CD4-positive, CD25-positive, alpha-beta regulatory T cell (primary cell): Measurements from ENCODE around the gene GTF3C4. TPM values are rescaled to one million over a fixed set of nuclear protein-coding genes. Genes with fewer than 3 reads are reported as not detected.

Source experiments
- ATAC-seq, 2 donors: fragments of 150-1000 bp; cut with Tn5 transposase; one replicate each; pipeline ENCODE4 v1.10.0; 2021; ENCODE audit warnings: low read depth in 2 of 2, moderate number of reproducible peaks in 2 of 2, moderate library complexity in 1 of 2
- DNase-seq, 3 donors: peaks; one replicate each; pipeline versions ENCODE4 v3.0.0 to v3.0.0-alpha.2; 2012 to 2022; ENCODE audit warnings: mixed read lengths in 1 of 3
- H3K27ac ChIP-seq: one replicate; pipeline ENCODE4 v1.7.0; 2013; ENCODE audit warnings: mild to moderate bottlenecking, low read length; ENCODE audit not compliant: insufficient read depth, poor library complexity, severe bottlenecking
- H3K27me3 ChIP-seq: one replicate; pipeline ENCODE4 v1.7.0; 2013; ENCODE audit warnings: low read length; ENCODE audit not compliant: control insufficient read depth, insufficient read depth
- H3K36me3 ChIP-seq: one replicate; pipeline ENCODE4 v1.7.0; 2013; ENCODE audit warnings: mild to moderate bottlenecking, low read length, moderate library complexity; ENCODE audit not compliant: control insufficient read depth, insufficient read depth
- H3K4me1 ChIP-seq: 2 replicates; pipeline ENCODE4 v1.7.0; 2013; ENCODE audit warnings: mild to moderate bottlenecking, low read length; ENCODE audit not compliant: insufficient read depth, control insufficient read depth, poor library complexity, severe bottlenecking
- H3K4me3 ChIP-seq: one replicate; pipeline ENCODE4 v1.7.0; 2013; ENCODE audit warnings: low read depth, mild to moderate bottlenecking, low read length, moderate library complexity
- H3K9me3 ChIP-seq, 2 experiments: 1 replicate in 1 of 2; 2 replicates in 1 of 2; pipeline ENCODE4 v1.7.0; 2013; ENCODE audit warnings: low read length in 2 of 2, mild to moderate bottlenecking in 1 of 2, moderate library complexity in 1 of 2; ENCODE audit not compliant: control insufficient read depth in 2 of 2
- H3K27ac Mint-ChIP-seq, 3 donors: one replicate each; pipeline ENCODE4 v1.8.0; 2020 to 2022; ENCODE audit warnings: mild to moderate bottlenecking in 3 of 3, mixed read lengths in 3 of 3, moderate library complexity in 2 of 3
- H3K27me3 Mint-ChIP-seq: one replicate; pipeline ENCODE4 v1.8.0; 2022; ENCODE audit warnings: mild to moderate bottlenecking, mixed read lengths
- H3K36me3 Mint-ChIP-seq: one replicate; pipeline ENCODE4 v1.8.0; 2020; ENCODE audit warnings: mixed read lengths
- H3K4me1 Mint-ChIP-seq, 4 donors: one replicate each; pipeline ENCODE4 v1.8.0; 2020 to 2022; ENCODE audit warnings: mixed read lengths in 4 of 4, mild to moderate bottlenecking in 1 of 4
- H3K4me3 Mint-ChIP-seq, 4 donors: one replicate each; pipeline ENCODE4 v1.8.0; 2020 to 2022; ENCODE audit warnings: mild to moderate bottlenecking in 4 of 4, mixed read lengths in 4 of 4, moderate library complexity in 3 of 4
- H3K9me3 Mint-ChIP-seq, 7 donors: one replicate each; pipeline ENCODE4 v1.8.0; 2020 to 2022; ENCODE audit warnings: mixed read lengths in 7 of 7, mild to moderate bottlenecking in 3 of 7, moderate library complexity in 2 of 7
- polyA plus RNA-seq, 4 donors: library from polyadenylated mRNA; unstranded; fragments of 300-500 nt; fragmentation: Illumina TruSeq; gene quantifications; one replicate each; pipeline ENCODE4 v1.2.3, GENCODE V29; 2021
- total RNA-seq: library from RNA; stranded (reverse); gene quantifications from one replicate; pipeline ENCODE4 v1.2.3, GENCODE V29; 2022

Gene GTF3C4
- total and polyA plus RNA-seq, 5 donors from 2014 or later, result 2.8 to 10.2 (median 3.7) TPM

DNA sequence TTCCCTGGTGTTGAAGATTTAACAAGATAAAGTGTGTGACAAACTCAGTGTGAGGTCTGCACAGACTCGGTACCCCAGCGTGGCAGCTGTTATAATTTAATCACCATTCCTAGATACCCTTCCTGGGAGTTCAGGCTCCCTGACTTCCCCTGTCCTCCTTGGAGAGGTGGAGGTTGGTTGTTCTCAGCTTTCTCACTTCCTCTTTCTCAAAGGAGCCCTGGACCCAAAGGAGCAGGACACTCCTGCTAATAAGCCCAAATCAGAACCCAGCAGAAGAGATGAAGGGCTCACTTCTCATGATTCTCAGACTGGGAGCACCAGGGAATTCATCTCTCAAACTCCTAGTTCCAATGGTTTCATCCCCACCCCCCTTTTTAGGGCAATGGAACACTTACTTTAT is 58.2 kb downstream of the GTF3C4 start:
- no peak for DNase-seq
- ATAC-seq, result no peak
- no peak overlapping the region for H3K4me3 ChIP-seq
- no peaks in the 10 kb centered on the region for H3K36me3 ChIP-seq
- H3K27ac Mint-ChIP-seq, result no peak overlapping the region
- no peaks in the 10 kb centered on the region for H3K9me3 ChIP-seq
- H3K27ac ChIP-seq, result no peak overlapping the region
- no peaks in the 10 kb centered on the region for H3K27me3 ChIP-seq
- H3K36me3 Mint-ChIP-seq, result no peaks in the 10 kb centered on the region
- H3K4me3 Mint-ChIP-seq, result no peak overlapping the region
- H3K27me3 Mint-ChIP-seq, result peaks cover 18% of the 10 kb centered on the region
- H3K4me1 Mint-ChIP-seq, result no peaks in the 10 kb centered on the region
- no peaks in the 10 kb centered on the region for H3K9me3 Mint-ChIP-seq
- H3K4me1 ChIP-seq, result no peaks in the 10 kb centered on the region

- no peaks in the 10 kb centered on the region for H3K27me3 ChIP-seq
- Mint-ChIP-seq H3K27ac (no peak overlapping the region), H3K4me3 (no peak overlapping the region), H3K9me3 (no peaks in the 10 kb centered on the region), H3K27me3 (peaks cover 18% of the 10 kb centered on the region), H3K4me1 (no peaks in the 10 kb centered on the region), H3K36me3 (no peaks in the 10 kb centered on the region)
- H3K9me3 ChIP-seq, result no peaks in the 10 kb centered on the region
- H3K27ac ChIP-seq, result no peak overlapping the region
- no peaks in the 10 kb centered on the region for H3K4me1 ChIP-seq
- ATAC-seq (no peak), DNase-seq (no peak)
- H3K4me3 ChIP-seq, result no peak overlapping the region
- H3K36me3 ChIP-seq, result no peaks in the 10 kb centered on the region
These were observed 59.1 kb downstream of the GTF3C4 start for GRCh38 chr9:132729235-132729890.

DNA sequence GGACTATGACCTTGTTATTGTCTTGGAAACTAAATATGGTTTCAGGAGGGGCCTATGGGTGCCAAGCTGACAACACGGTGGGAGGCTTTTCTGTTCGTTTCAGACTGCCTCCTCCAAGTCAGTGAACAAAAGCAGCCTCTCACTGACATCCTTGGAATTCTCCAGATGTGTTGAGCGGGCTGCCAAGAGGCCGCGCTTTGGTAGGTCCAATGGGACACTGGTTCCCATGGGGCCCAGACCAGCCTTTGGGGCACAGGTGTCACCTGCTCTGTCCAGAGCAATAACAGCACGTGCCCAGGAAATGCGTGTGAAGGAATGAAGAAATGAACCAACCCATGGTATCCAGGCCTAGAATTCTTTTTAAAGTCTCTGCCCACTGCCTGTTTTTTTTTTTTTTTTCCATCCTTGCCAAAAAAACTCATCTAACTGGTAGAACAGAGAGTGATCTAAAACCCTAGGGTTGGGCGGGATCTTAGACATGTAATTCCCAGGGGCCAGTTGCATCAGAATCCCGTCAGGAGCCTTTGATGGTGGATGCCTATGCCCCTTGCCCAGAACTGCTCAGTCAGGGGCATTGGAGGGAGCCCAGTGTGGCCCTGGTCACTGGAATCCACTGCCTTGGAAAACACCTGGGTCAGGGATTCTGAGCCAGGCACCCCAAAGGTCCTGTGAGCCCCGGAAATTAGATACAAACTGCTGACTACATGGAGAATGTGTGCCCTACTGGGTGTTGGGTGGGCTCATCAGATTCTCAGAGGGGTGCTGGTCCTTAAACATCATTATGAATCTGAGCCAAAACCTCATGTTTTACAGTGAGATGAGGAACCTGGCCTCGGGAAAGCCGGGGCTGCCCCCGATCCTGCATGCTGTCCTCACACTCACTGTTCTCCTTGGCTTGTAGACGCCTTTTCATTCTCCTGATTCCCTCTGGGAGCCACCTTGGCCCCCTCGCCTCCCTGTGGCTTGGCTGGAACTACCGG is 60.1 kb downstream of the GTF3C4 start:
- ATAC-seq, result no peak
- Mint-ChIP-seq H3K27me3 (peaks cover 22% of the 10 kb centered on the region), H3K9me3 (no peaks in the 10 kb centered on the region), H3K4me1 (no peaks in the 10 kb centered on the region), H3K27ac (peak overlapping the region in 1 of 3 donors; percentile 28), H3K36me3 (no peaks in the 10 kb centered on the region), H3K4me3 (no peak overlapping the region)
- Histone ChIP-seq H3K27me3 (no peaks in the 10 kb centered on the region), H3K36me3 (no peaks in the 10 kb centered on the region), H3K4me1 (no peaks in the 10 kb centered on the region), H3K9me3 (no peaks in the 10 kb centered on the region), H3K27ac (no peak overlapping the region), H3K4me3 (no peak overlapping the region)
- no peak for DNase-seq

DNA sequence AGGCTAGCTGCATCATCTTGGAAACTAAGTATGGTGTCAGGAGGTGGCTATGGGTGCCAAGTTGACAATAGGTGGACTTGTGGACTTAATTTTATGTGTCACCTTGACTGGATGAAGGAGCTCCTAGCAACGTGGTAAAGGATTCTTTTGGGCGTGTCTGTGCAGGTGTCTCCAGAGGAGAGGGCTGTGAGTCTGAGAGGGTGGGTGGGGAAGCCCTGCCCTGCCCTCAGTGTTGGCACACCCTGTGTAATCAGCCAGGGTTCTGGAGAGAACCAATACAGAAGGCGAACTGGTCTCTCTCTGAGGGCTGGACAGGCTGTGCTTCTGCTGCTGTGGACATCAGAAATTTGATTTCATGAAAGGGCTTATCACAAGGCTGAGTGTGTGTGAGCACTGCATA is 61.0 kb downstream of the GTF3C4 start:
- peaks cover 23% of the 10 kb centered on the region for H3K27me3 Mint-ChIP-seq
- no peaks in the 10 kb centered on the region for H3K9me3 Mint-ChIP-seq
- Histone ChIP-seq H3K9me3 (no peaks in the 10 kb centered on the region), H3K4me3 (no peak overlapping the region), H3K4me1 (no peaks in the 10 kb centered on the region), H3K27me3 (no peaks in the 10 kb centered on the region), H3K27ac (no peak overlapping the region), H3K36me3 (no peaks in the 10 kb centered on the region)
- no peak overlapping the region for H3K4me3 Mint-ChIP-seq
- no peak for ATAC-seq
- H3K27ac Mint-ChIP-seq, result peak overlapping the region in 2 of 3 donors; percentile 16 to 28
- H3K4me1 Mint-ChIP-seq, result no peaks in the 10 kb centered on the region
- no peak for DNase-seq
- no peaks in the 10 kb centered on the region for H3K36me3 Mint-ChIP-seq

GRCh38 chr9:132732326-132733259 is 62.3 kb downstream of the GTF3C4 start:
- Mint-ChIP-seq H3K27ac (no peak overlapping the region), H3K4me3 (no peak overlapping the region), H3K9me3 (no peaks in the 10 kb centered on the region), H3K4me1 (no peaks in the 10 kb centered on the region), H3K36me3 (no peaks in the 10 kb centered on the region), H3K27me3 (peaks cover 23% of the 10 kb centered on the region)
- Histone ChIP-seq H3K9me3 (no peaks in the 10 kb centered on the region), H3K27me3 (no peaks in the 10 kb centered on the region), H3K4me3 (no peak overlapping the region), H3K4me1 (no peaks in the 10 kb centered on the region), H3K27ac (no peak overlapping the region), H3K36me3 (no peaks in the 10 kb centered on the region)
- ATAC-seq, result no peak
- DNase-seq, result no peak

GRCh38 chr9:132733260-132733815 is 63.1 kb downstream of the GTF3C4 start:
- H3K4me1 Mint-ChIP-seq, result no peaks in the 10 kb centered on the region
- H3K4me3 ChIP-seq, result no peak overlapping the region
- no peaks in the 10 kb centered on the region for H3K9me3 Mint-ChIP-seq
- H3K36me3 Mint-ChIP-seq, result no peaks in the 10 kb centered on the region
- H3K27ac Mint-ChIP-seq, result no peak overlapping the region
- no peak for ATAC-seq
- H3K4me3 Mint-ChIP-seq, result no peak overlapping the region
- H3K27me3 Mint-ChIP-seq, result peaks cover 22% of the 10 kb centered on the region
- no peaks in the 10 kb centered on the region for H3K36me3 ChIP-seq
- no peaks in the 10 kb centered on the region for H3K4me1 ChIP-seq
- no peak for DNase-seq
- no peaks in the 10 kb centered on the region for H3K9me3 ChIP-seq
- H3K27me3 ChIP-seq, result no peaks in the 10 kb centered on the region
- H3K27ac ChIP-seq, result no peak overlapping the region

GRCh38 chr9:132739710-132740310 is 69.5 kb downstream of the GTF3C4 start:
- Mint-ChIP-seq H3K9me3 (peaks cover 0 to 2% (median 0%) of the 10 kb centered on the region in 7 donors), H3K27ac (no peak overlapping the region), H3K4me1 (peaks cover 0 to under 1% (median 0%) of the 10 kb centered on the region in 4 donors), H3K36me3 (no peaks in the 10 kb centered on the region), H3K27me3 (peaks cover 44% of the 10 kb centered on the region), H3K4me3 (no peak overlapping the region)
- no peak overlapping the region for H3K27ac ChIP-seq
- no peaks in the 10 kb centered on the region for H3K4me1 ChIP-seq
- no peak overlapping the region for H3K4me3 ChIP-seq
- ATAC-seq, result no peak
- H3K27me3 ChIP-seq, result peaks cover 8% of the 10 kb centered on the region
- no peaks in the 10 kb centered on the region for H3K36me3 ChIP-seq
- DNase-seq, result no peak
- no peaks in the 10 kb centered on the region for H3K9me3 ChIP-seq
